ENCODE results near the gene KLC4. TPM values are rescaled to one million over a fixed set of nuclear protein-coding genes. Genes with fewer than 3 reads are reported as not detected.
A peak's percentile ranks its signal among the peaks of the same experiment; 100 is the strongest.
"Not testable (repeated sequence)": the region's sequence is repeated elsewhere in the genome, so short reads cannot be mapped to it uniquely, and the experiment has no call there.

The KLC4 gene
- total RNA-seq, 1 donor = 17.7 TPM

GRCh38 chr6:43038727-43039126 lies 20.7 kb upstream of the KLC4 start:
- no peak for DNase-seq (ENCODE audit: insufficient read length, low spot score, missing footprints)
- H3K36me3 ChIP-seq (ENCODE audit: insufficient read depth, low read length) = peaks cover 70% of the 10 kb centered on the region
- H3K4me1 ChIP-seq (ENCODE audit: insufficient read depth, low read length) = no peaks in the 10 kb centered on the region
- H3K27me3 ChIP-seq (ENCODE audit: insufficient read depth, low read length) = no peaks in the 10 kb centered on the region
- no peaks in the 10 kb centered on the region for H3K9me3 ChIP-seq (ENCODE audit: low read depth, low read length)
- no peaks in the 10 kb centered on the region for H4K20me1 ChIP-seq (ENCODE audit: insufficient read depth, low read length)
- TF ChIP-seq, protein P1, sequence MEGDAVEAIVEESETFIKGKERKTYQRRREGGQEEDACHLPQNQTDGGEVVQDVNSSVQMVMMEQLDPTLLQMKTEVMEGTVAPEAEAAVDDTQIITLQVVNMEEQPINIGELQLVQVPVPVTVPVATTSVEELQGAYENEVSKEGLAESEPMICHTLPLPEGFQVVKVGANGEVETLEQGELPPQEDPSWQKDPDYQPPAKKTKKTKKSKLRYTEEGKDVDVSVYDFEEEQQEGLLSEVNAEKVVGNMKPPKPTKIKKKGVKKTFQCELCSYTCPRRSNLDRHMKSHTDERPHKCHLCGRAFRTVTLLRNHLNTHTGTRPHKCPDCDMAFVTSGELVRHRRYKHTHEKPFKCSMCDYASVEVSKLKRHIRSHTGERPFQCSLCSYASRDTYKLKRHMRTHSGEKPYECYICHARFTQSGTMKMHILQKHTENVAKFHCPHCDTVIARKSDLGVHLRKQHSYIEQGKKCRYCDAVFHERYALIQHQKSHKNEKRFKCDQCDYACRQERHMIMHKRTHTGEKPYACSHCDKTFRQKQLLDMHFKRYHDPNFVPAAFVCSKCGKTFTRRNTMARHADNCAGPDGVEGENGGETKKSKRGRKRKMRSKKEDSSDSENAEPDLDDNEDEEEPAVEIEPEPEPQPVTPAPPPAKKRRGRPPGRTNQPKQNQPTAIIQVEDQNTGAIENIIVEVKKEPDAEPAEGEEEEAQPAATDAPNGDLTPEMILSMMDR (IDR thresholded peaks at IDR 0.05; ENCODE audit: extremely low read depth, low read depth, low read length) = no peak
- H2AFZ ChIP-seq (ENCODE audit: low read length) = no peak overlapping the region
- H3K4me2 ChIP-seq (ENCODE audit: insufficient read depth, low read length) = no peak overlapping the region
- no peak overlapping the region for H3K27ac ChIP-seq (ENCODE audit: low read depth, low read length)
- H3K79me2 ChIP-seq (ENCODE audit: insufficient read depth, low read length) = no peaks in the 10 kb centered on the region
- no peak overlapping the region for H3K4me3 ChIP-seq (ENCODE audit: insufficient read depth, low read length)

GRCh38 chr6:43040542-43041257 lies 18.7 kb upstream of the KLC4 start:
- H3K27me3 ChIP-seq (ENCODE audit: insufficient read depth, low read length) = no peaks in the 10 kb centered on the region
- no peaks in the 10 kb centered on the region for H3K9me3 ChIP-seq (ENCODE audit: low read depth, low read length)
- DNase-seq (ENCODE audit: insufficient read length, low spot score, missing footprints) = peak; percentile 88
- no peaks in the 10 kb centered on the region for H3K4me1 ChIP-seq (ENCODE audit: insufficient read depth, low read length)
- H3K4me2 ChIP-seq (ENCODE audit: insufficient read depth, low read length) = no peak overlapping the region
- TF ChIP-seq, protein P1 (IDR thresholded peaks at IDR 0.05; ENCODE audit: extremely low read depth, low read depth, low read length) = no peak
- H2AFZ ChIP-seq (ENCODE audit: low read length) = no peak overlapping the region
- H3K36me3 ChIP-seq (ENCODE audit: insufficient read depth, low read length) = peaks cover 70% of the 10 kb centered on the region
- H3K79me2 ChIP-seq (ENCODE audit: insufficient read depth, low read length) = no peaks in the 10 kb centered on the region
- no peak overlapping the region for H3K4me3 ChIP-seq (ENCODE audit: insufficient read depth, low read length)
- no peak overlapping the region for H3K27ac ChIP-seq (ENCODE audit: low read depth, low read length)
- no peaks in the 10 kb centered on the region for H4K20me1 ChIP-seq (ENCODE audit: insufficient read depth, low read length)

- H3K27ac ChIP-seq (ENCODE audit: low read depth, low read length); DNase-seq (ENCODE audit: insufficient read length, low spot score, missing footprints); H3K4me3 ChIP-seq (ENCODE audit: insufficient read depth, low read length); H2AFZ ChIP-seq (ENCODE audit: low read length); H3K27me3 ChIP-seq (ENCODE audit: insufficient read depth, low read length); H3K79me2 ChIP-seq (ENCODE audit: insufficient read depth, low read length); H3K4me2 ChIP-seq (ENCODE audit: insufficient read depth, low read length); H3K4me1 ChIP-seq (ENCODE audit: insufficient read depth, low read length); H4K20me1 ChIP-seq (ENCODE audit: insufficient read depth, low read length); H3K9me3 ChIP-seq (ENCODE audit: low read depth, low read length): not testable (repeated sequence)
- H3K36me3 ChIP-seq (ENCODE audit: insufficient read depth, low read length) = peaks cover 74% of the 10 kb centered on the region
Measured at GRCh38 chr6:43041475-43041874, 18.0 kb upstream of the KLC4 start.

GRCh38 chr6:43043310-43043709 lies 16.1 kb upstream of the KLC4 start:
- TF ChIP-seq, protein P1 (IDR thresholded peaks at IDR 0.05; ENCODE audit: extremely low read depth, low read depth, low read length) = no peak
- Histone ChIP-seq H4K20me1 (ENCODE audit: insufficient read depth, low read length) (no peaks in the 10 kb centered on the region), H3K27ac (ENCODE audit: low read depth, low read length) (no peak overlapping the region), H3K36me3 (ENCODE audit: insufficient read depth, low read length) (peaks cover 74% of the 10 kb centered on the region), H2AFZ (ENCODE audit: low read length) (no peak overlapping the region), H3K27me3 (ENCODE audit: insufficient read depth, low read length) (no peaks in the 10 kb centered on the region), H3K9me3 (ENCODE audit: low read depth, low read length) (no peaks in the 10 kb centered on the region), H3K4me1 (ENCODE audit: insufficient read depth, low read length) (no peaks in the 10 kb centered on the region), H3K4me3 (ENCODE audit: insufficient read depth, low read length) (no peak overlapping the region), H3K79me2 (ENCODE audit: insufficient read depth, low read length) (no peaks in the 10 kb centered on the region), H3K4me2 (ENCODE audit: insufficient read depth, low read length) (no peak overlapping the region)
- no peak for DNase-seq (ENCODE audit: insufficient read length, low spot score, missing footprints)
